ENCODE data around the gene ASMTL. TPM values are rescaled to one million over a fixed set of nuclear protein-coding genes. Genes with fewer than 3 reads are reported as not detected.
"Not testable (repeated sequence)": the region's sequence is repeated elsewhere in the genome, so short reads cannot be mapped to it uniquely, and the experiment has no call there.

Gene ASMTL
- total RNA-seq, 1 donor from 2014 or later: 7.1 TPM

DNA sequence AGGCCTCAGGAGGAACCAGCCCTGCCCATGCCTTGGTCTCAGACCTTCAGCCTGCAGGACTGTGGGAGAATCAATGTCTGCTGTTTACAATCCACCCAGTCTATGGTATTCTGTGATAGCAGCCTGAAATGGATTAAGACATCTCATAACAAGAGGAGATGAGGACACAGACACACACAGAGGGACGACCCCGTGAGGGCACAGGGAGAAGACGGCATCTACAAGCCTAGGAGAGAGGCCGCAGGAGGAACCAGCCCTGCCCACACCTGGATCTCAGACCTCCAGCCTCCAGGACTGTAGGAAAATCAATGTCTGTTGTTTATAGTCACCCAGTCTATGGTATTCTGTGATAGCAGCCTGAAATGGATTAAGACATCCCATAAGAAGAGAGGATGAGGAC is 64.1 kb downstream of the ASMTL start:
- DNase-seq (ENCODE audit: low read depth): no peak

- no peak for DNase-seq (ENCODE audit: low read depth)
Observed at GRCh38 chrX:1387141-1387776, 65.5 kb downstream of the ASMTL start.

DNA sequence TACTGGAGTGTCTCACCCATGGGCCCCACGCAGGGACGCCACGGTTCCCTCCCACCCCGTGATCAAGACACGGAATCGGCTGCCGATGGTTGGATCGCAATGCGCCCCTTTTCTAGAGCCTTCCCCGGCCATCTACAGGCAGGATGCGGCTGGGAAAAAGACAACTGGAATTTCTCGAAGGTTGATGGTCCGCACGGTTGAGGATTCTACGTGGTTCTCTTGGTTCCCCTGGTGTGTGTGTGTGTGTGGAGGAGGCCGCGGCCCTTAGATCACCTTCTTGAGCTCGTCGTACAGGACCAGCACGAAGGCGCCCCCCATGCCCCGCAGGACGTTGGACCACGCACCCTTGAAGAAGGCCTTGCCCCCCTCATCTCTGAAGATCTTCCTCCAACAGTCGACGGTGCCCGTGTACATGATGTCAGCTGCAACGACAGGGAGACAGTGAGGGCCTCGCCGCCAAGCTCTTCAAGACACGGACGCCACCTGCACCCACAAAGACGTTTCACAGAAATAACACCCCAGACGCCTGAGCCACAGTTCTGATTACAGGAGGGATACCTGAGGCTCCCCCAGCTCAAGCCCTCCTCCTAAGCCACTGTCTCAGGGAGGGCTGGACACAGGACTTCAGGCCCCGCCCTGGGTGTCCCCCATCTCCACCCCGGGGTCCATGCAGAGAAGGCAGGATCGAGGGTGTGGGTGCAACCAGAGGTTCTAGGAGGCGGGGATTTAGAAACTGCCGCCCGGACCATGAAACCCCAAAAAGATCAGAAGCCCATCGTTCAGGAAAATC is 66.2 kb downstream of the ASMTL start:
- DNase-seq (ENCODE audit: low read depth): no peak

GRCh38 chrX:1385253-1386223 is 67.2 kb downstream of the ASMTL start:
- DNase-seq (ENCODE audit: low read depth): no peak

- DNase-seq (ENCODE audit: low read depth): no peak
Observed at GRCh38 chrX:1384658-1385252, 68.0 kb downstream of the ASMTL start.

- no peak for DNase-seq (ENCODE audit: low read depth)
Observed at GRCh38 chrX:1380672-1381233, 72.0 kb downstream of the ASMTL start.

DNA sequence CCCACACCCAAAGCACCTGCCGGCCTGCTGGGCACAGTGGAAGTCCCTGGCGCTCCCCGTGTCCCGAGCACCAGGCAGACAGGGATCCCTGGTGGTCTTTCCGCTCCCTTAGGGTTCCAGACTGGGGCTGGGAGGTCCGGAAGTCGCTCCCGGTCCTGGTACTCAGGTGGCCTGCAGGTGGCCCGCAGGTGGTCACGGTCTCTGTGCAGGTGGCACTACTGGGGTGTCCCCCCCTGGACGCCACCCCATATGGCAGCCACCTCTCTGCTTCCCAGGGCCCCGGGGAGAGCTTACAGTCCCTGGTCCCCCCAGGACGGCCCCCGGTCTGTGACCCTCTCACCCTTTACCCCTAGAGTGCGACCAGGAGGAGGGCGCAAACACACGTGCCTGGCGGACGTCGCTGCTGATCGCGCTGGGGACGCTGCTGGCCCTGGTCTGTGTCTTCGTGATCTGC is 74.4 kb downstream of the ASMTL start:
- no peak for DNase-seq (ENCODE audit: low read depth)

GRCh38 chrX:1368385-1368698 is 84.4 kb downstream of the ASMTL start:
- no peak for DNase-seq (ENCODE audit: low read depth)

DNA sequence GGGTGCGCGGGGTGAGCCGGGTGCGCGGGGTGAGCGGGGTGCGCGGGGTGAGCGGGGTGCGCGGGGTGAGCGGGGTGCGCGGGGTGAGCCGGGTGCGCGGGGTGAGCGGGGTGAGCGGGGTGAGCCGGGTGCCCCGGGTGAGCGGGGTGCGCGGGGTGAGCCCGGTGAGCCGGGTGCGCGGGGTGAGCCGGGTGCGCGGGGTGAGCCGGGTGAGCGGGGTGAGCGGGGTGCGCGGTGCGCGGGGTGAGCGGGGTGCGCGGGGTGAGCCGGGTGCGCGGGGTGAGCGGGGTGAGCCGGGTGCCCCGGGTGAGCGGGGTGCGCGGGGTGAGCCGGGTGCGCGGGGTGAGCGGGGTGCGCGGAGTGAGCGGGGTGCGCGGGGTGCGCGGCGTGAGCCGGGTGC is 86.3 kb downstream of the ASMTL start:
- not testable (repeated sequence) for DNase-seq (ENCODE audit: low read depth)

DNA sequence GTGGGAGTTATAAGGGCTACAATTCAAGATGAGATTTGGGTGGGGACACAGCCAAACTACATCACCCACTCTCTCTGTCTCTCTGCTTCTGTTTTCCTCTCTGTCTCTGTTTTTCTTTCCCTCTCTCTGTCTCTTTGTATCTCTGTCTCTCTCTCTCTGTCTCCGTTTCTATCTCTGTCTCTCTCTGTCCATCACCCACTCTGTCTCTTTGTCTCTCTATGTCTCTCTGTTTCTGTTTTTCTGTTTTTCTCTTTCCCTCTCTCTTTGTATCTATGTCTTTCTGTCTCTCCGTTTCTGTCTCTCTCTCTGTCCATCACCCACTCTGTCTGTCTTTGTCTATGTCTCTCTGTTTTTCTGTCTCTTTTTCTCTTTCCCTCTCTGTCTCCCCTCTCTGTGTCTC is 90.8 kb downstream of the ASMTL start:
- DNase-seq (ENCODE audit: low read depth): no peak

GRCh38 chrX:1361275-1361674 is 91.4 kb downstream of the ASMTL start:
- no peak for DNase-seq (ENCODE audit: low read depth)

DNA sequence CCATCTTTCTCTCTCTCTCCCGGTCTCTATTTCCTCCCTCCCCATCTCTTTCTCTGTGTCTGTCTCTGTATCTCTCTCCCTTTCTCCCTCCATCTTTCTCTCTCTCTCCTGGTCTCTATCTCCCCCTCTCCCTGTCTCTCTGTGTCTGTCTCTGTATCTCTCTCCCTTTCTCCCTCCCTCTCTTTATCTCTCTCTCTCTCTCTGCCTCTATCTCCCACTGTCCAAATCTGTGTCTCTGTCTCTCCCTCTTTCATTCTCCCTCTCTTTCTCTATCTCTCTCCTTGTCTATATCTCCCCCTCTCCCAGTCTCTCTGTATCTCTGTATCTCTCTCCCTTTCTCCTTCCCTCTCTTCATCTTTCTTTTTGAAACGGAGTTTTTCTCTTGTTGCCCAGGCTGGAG is 92.5 kb downstream of the ASMTL start:
- no peak for DNase-seq (ENCODE audit: low read depth)

DNA sequence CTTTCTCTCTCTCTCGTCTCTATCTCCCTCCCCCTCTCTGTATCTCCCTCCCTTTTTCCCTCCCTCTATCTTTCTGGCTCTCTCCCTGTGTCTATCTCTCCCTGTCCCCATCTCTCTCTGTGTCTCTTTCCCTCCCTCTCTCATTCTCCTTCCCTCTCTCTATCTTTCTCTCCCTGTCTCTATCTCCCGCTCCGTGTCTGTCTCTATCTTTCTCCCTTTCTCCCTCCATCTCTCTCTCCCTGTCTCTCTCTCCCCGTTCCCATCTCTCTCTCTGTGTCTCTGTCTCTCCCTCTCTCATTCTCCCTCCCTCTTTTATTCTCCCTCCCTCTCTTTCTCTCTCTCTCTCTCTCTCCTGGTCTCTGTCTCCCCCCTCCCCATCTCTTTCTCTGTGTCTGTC is 93.2 kb downstream of the ASMTL start:
- no peak for DNase-seq (ENCODE audit: low read depth)

DNA sequence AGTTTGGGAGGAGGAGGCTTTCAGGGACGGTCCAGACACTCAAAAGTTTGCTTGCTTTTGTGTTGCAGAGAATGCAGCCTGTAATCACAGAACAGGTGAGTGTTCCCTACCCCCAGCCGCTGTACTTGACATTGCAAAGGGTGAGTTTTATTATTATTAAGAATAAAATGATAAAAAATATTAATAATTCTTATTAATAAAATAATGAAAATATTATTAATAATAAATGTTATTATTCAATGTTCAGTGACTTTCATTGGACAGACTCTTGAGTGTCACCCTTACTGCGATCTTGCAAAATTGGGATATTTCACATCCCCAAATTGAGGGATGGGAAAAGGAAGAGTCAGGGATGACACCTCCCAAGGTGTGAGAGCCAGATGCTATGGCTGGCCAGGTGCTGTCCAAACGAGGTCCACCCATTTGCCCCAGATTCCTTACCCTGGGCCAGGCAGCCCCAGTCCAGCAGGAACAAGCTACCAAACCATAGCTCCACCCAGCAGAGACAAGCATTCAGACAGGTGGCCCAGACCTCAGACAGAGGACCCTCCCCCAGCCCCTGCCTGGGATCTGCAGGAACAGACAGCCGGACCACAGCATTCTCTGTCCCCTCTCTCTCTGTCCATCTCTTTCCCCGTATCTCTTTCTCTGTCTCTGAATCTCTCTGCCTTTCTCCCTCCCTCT is 93.8 kb downstream of the ASMTL start:
- DNase-seq (ENCODE audit: low read depth): no peak

GRCh38 chrX:1357993-1358392 is 94.7 kb downstream of the ASMTL start:
- no peak for DNase-seq (ENCODE audit: low read depth)

DNA sequence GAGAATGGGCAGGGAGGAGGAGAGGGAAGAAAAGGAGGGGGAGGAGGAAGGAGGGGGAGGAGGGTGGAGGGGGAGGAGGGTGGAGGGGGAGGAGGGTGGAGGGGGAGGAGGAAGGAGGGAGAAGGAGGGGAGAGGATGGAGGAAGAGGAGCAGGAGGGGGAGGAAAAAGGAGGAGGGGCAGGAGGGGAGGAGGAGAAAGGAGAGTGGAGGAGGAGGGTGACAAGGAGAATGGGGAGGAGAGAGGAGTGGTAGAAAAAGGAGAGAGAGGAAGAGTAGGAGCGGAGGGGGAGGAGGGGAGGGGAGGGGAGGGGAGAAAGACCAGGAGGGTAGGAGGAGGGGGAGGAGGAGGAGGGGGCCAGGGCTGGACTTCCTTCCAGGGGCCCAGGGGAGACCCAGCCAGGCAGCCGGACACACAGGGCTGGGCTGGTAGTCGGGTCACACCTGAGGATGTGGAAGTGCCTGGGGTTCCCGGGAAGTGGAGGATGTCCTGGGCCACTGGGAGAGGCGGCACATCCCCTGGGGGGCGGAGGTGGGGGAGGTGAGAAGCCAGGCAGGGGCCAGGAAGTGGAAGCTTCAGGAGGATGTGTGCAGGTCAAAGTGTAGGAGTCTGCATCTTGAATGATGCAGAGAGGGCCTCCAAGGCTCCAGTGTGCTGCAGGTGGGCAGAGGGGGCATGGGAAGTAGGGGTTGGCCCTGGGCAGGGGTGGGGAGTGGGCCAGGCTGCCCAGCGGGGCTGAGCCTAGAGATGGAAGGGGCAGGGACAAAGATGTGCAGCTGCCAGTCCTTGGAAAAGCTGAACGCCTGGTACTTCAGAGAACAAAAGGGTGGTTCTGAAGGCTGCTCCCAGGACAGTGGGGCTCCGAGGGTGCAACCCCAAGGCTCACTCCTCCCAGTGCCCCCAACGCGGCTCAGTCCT is 97.3 kb downstream of the ASMTL start:
- DNase-seq (ENCODE audit: low read depth): no peak

DNA sequence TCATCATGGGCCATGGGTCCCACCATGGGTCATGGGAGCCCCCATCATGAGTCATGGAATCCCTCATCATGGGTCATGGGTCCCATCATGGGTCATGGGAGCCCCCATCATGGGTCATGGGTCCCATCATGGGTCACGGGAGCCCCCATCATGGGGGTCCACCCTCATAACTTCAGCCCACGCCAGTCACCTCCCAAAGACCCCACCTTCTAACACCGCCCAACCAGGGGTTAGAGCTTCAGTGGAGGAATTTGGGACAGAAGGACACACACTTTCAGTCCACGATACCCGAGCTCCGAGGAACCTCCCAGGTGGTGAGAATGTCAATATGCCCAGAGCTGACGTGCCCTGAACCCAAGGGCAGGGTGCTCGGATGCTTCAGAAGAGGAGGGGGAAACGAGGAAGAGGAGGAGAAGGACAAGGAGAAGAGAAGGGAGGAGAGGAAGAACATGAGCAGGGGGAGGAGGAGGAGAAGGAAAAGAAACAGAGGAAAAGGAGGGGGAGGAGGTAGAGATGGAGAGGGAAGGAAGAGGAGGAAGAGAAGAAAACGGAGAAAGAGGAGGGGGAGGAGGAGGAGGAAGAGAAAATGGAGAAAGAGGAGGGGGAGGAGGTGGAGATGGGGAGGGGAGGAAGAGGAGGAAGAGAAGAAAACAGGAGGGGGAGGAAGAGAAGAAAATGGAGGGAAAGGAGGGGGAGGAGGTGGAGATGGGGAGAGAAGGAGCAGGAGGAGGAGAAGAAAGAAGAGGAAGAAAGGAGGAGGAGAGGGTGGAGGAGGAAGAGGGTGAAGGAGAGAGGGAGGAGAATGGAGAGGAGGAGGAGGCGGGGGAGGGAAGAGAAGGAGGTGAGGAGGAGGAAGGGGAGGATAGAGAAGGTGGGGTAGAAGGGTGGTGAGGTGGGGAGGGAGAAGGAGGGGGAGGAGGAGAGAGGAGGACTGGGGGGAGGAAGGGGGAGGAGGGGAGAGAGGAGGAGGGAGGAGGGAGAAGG is 98.4 kb downstream of the ASMTL start:
- no peak for DNase-seq (ENCODE audit: low read depth)

Data from renal cortical epithelial cell (primary cell).